Measurements from ENCODE around the gene SYTL3. TPM values are rescaled to one million over a fixed set of nuclear protein-coding genes. Genes with fewer than 3 reads are reported as not detected.

Gene SYTL3
- total and polyA plus RNA-seq, 9 of the 15 experiments (the other 6 are each of a cell fraction or from before 2014, with no cell fraction given): 0.04 to 0.46 (median 0.17) TPM; not detected in 1

DNA sequence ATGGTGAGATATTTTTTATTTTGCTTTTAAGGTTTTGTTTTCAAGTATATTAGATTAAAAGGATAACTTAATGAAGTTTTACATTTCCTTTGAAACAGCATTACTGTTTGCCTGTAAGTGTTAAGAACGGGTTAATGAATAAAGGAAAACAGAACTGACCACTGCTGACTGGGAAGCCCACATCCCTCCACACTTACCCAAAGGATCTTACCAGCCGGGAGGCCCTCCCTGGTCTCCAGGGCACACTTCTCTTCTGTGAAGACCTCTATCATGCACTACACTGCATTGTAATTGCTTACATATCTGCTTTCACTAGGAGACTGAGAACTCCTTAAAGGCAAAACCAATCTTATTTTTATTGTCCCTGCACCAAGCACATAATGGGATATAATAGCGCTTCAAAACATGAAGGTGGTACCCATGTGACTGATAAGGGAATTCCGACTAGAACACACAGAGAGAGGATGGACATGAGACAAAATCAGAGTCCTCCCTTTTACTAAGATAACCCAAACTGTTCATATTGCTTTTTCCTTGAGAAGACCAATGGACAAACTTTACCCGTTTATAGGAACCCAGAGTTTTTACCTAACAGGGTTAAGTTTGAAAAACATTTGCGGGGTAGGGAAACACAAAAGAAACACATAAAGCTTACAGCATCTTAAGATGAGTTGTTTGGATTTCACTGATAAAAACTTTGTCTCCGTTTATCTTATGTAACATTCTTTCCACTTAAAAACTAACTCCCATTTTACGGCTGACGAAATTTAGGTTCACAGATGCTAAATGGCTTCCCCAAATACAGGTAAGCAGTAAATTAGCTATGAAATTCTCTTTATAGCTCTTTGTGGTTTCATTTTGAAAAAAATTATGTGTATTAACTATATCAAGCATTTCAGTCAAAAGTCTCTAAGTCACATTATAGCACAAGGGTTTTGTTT, 160.6 kb downstream of the SYTL3 start (continued):
- TF ChIP-seq POLR2H (tag; IDR thresholded peaks at IDR 0.05; ENCODE audit: low read depth): peak; percentile 27; the same call in 1 of the 2 replicates
- TF ChIP-seq ZNF699 (CRISPR knock-in tag; IDR thresholded peaks at IDR 0.05; ENCODE audit: insufficient replicate concordance): no peak
- TF ChIP-seq CREM (IDR thresholded peaks at IDR 0.05; ENCODE audit: low read depth): no peak
- TF ChIP-seq NCOA2 (IDR thresholded peaks at IDR 0.05; ENCODE audit: partially characterized antibody in 2 of 2): no peak
- TF ChIP-seq, protein P1, sequence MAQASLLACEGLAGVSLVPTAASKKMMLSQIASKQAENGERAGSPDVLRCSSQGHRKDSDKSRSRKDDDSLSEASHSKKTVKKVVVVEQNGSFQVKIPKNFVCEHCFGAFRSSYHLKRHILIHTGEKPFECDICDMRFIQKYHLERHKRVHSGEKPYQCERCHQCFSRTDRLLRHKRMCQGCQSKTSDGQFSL (CRISPR knock-in tag; IDR thresholded peaks at IDR 0.05): no peak
- TF ChIP-seq, protein P1 (tag; IDR thresholded peaks at IDR 0.05): no peak
- TF ChIP-seq, protein P2, sequence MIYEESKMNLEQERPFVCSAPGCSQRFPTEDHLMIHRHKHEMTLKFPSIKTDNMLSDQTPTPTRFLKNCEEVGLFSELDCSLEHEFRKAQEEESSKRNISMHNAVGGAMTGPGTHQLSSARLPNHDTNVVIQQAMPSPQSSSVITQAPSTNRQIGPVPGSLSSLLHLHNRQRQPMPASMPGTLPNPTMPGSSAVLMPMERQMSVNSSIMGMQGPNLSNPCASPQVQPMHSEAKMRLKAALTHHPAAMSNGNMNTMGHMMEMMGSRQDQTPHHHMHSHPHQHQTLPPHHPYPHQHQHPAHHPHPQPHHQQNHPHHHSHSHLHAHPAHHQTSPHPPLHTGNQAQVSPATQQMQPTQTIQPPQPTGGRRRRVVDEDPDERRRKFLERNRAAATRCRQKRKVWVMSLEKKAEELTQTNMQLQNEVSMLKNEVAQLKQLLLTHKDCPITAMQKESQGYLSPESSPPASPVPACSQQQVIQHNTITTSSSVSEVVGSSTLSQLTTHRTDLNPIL (CRISPR knock-in tag; IDR thresholded peaks at IDR 0.05): no peak
- TF ChIP-seq TRIM28 (IDR thresholded peaks at IDR 0.05): no peak
- TF ChIP-seq SMARCE1 (IDR thresholded peaks at IDR 0.05): no peak
- no peak for TF ChIP-seq FOXK2 (conservative IDR thresholded peaks at IDR 0.05 in 1 of 2, IDR thresholded peaks at IDR 0.05 in 1 of 2; ENCODE audit: low read depth in 2 of 2)
- no peak for TF ChIP-seq SNRNP70 (optimal IDR thresholded peaks at IDR 0.05; ENCODE audit: low read depth, low read length)
- no peak for TF ChIP-seq RNF2 (IDR thresholded peaks at IDR 0.05)
- TF ChIP-seq TBL1XR1 (IDR thresholded peaks at IDR 0.05; ENCODE audit: low read length in 2 of 2): no peak

Data from K562 (cell line).